DOHH2 (cell line): ENCODE data around the gene TMEM229A.

ENCODE experiments used
- CTCF ChIP-seq: fragments of 200-600 bp; sonication (generic); IDR thresholded peaks from one replicate; pipeline ENCODE4 v1.5.1; 2014; ENCODE audit warnings: antibody characterized with exemption, mild to moderate bottlenecking, low read depth, low read length; ENCODE audit not compliant: poor library complexity, severe bottlenecking
- EZH2phosphoT487 ChIP-seq: fragments of 200-600 bp; sonication (generic); IDR thresholded peaks from 2 replicates; pipeline ENCODE4 v1.6.1; 2017; ENCODE audit warnings: borderline replicate concordance, mild to moderate bottlenecking, antibody characterized with exemption, low read length, moderate library complexity, mixed read lengths

GRCh38 chr7:124031919-124032318, 948 bp downstream of the TMEM229A start:
- TF ChIP-seq CTCF, result no peak
- TF ChIP-seq EZH2phosphoT487, result no peak
